Peyer's patch (tissue), 4 donors: ENCODE data around the gene ASCC3. TPM values are rescaled to one million over a fixed set of nuclear protein-coding genes. Genes with fewer than 3 reads are reported as not detected.

ENCODE experiments used
- DNase-seq, 3 donors: peaks; one replicate each; pipeline ENCODE4 v3.0.0-alpha.2; 2017 to 2019
- H3K27ac ChIP-seq, 4 donors: fragments of 200-600 bp; sonication (generic); one replicate each; pipeline ENCODE4 v1.5.1; 2016 to 2019
- H3K27me3 ChIP-seq, 2 donors: fragments of 200-600 bp; sonication (generic); one replicate each; pipeline ENCODE4 v1.5.1; 2019
- H3K36me3 ChIP-seq, 3 donors: fragments of 200-600 bp; sonication (generic); one replicate each; pipeline ENCODE4 v1.5.1; 2016 to 2019
- H3K4me1 ChIP-seq, 4 donors: fragments of 200-600 bp; sonication (generic); one replicate each; pipeline ENCODE4 v1.5.1; 2016 to 2019
- H3K4me3 ChIP-seq, 4 donors: fragments of 200-600 bp; sonication (generic); 1 replicate in 3 of 4; 2 replicates in 1 of 4; pipeline ENCODE4 v1.5.1; 2016 to 2019; ENCODE audit warnings: mild to moderate bottlenecking in 1 of 4
- H3K9me3 ChIP-seq, 4 donors: fragments of 200-600 bp; sonication (generic); one replicate each; pipeline ENCODE4 v1.5.1; 2016 to 2019; ENCODE audit warnings: mild to moderate bottlenecking in 1 of 4
- POLR2A ChIP-seq, 2 donors: fragments of 450-650 bp; IDR thresholded peaks; one replicate each; pipeline ENCODE4 v1.5.1; 2017; ENCODE audit warnings: antibody characterized with exemption in 2 of 2, mild to moderate bottlenecking in 2 of 2, moderate library complexity in 2 of 2
- total RNA-seq, 4 donors: library from RNA; depleted of rRNA; stranded (reverse); fragments of >200 nt; gene quantifications; one replicate each; pipeline ENCODE4 v1.1.0, GENCODE V29; 2016
- TF ChIP-seq, protein P1 (sequence below), 6 experiments: fragments of 450-650 bp in 4 of 6; fragments of 200-600 bp in 2 of 6; sonication (generic) in 1 of 6; IDR thresholded peaks; one replicate each; pipeline ENCODE4 v1.5.1; 2017 to 2019; ENCODE audit warnings: antibody characterized with exemption in 6 of 6, mild to moderate bottlenecking in 3 of 6, moderate library complexity in 1 of 6

ASCC3 gene
- total RNA-seq, 4 donors from 2014 or later: 21.1 to 69.3 (median 40.6) TPM

DNA sequence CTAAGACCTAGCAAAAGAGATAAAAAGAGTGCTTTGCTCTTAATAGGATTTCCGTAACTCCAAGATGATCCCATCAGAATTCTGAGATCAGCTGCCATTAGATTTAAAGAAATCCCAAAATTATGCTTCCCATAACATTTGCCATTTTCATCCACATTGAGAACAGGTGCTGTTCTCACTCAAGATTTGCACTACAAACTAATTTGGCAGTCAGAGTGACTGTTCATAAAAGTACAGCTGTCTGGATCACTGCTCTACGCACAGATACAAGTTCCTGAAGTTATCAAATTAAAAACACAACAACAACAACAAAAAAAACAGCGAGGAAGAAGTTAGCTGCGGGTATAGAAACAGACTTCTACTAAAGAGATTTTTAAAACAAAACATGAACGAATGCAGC lies 58.1 kb downstream of the ASCC3 start:
- H3K36me3 ChIP-seq: no peaks in the 10 kb centered on the region
- H3K9me3 ChIP-seq: no peaks in the 10 kb centered on the region
- no peak for DNase-seq
- no peak overlapping the region for H3K4me3 ChIP-seq
- no peaks in the 10 kb centered on the region for H3K4me1 ChIP-seq
- TF ChIP-seq POLR2A (IDR thresholded peaks at IDR 0.05): no peak
- TF ChIP-seq, protein P1, sequence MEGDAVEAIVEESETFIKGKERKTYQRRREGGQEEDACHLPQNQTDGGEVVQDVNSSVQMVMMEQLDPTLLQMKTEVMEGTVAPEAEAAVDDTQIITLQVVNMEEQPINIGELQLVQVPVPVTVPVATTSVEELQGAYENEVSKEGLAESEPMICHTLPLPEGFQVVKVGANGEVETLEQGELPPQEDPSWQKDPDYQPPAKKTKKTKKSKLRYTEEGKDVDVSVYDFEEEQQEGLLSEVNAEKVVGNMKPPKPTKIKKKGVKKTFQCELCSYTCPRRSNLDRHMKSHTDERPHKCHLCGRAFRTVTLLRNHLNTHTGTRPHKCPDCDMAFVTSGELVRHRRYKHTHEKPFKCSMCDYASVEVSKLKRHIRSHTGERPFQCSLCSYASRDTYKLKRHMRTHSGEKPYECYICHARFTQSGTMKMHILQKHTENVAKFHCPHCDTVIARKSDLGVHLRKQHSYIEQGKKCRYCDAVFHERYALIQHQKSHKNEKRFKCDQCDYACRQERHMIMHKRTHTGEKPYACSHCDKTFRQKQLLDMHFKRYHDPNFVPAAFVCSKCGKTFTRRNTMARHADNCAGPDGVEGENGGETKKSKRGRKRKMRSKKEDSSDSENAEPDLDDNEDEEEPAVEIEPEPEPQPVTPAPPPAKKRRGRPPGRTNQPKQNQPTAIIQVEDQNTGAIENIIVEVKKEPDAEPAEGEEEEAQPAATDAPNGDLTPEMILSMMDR (IDR thresholded peaks at IDR 0.05): no peak
- no peak overlapping the region for H3K27ac ChIP-seq
- no peaks in the 10 kb centered on the region for H3K27me3 ChIP-seq

DNA sequence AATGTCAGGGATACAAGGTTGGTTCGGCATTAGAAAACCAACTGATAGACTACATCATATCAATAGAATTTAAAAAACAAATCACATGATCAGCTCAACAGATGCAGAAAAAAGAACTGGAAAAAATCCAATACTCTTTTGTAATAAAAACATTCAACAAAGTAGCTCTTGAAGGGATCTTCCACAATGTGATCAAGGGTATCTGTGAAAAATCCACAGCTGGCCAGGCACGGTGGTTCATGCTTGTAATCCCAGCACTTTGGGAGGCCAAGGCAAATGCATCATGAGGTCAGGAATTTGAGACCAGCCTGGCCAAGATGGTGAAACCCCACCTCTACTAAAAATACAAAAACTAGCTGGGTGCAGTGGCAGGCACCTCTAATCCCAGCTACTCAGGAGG lies 63.1 kb downstream of the ASCC3 start:
- no peak overlapping the region for H3K27ac ChIP-seq
- H3K4me3 ChIP-seq: no peak overlapping the region
- TF ChIP-seq, protein P1 (IDR thresholded peaks at IDR 0.05): no peak
- no peak for TF ChIP-seq POLR2A (IDR thresholded peaks at IDR 0.05)
- no peak for DNase-seq
- no peaks in the 10 kb centered on the region for H3K36me3 ChIP-seq
- no peaks in the 10 kb centered on the region for H3K4me1 ChIP-seq
- H3K27me3 ChIP-seq: no peaks in the 10 kb centered on the region
- no peaks in the 10 kb centered on the region for H3K9me3 ChIP-seq

DNA sequence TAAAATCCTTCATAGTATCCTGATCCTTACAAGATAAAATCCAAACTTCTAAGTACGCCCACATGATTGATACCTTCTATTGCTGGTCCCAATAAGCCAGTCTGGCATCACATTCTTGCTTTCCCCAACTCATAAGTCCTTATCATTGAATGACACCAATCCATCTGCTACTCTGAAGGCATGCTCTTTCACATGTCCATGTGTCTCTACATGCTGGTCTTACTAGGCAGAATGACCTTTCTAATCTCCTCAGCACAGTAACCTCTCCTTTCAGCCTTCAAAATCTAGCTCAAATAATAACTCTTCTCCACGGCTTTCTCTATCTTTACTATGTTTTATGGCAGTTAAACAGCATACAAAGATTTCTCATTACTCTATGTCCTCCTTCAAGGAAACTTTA lies 71.1 kb downstream of the ASCC3 start:
- no peak for DNase-seq
- Histone ChIP-seq H3K9me3 (no peaks in the 10 kb centered on the region), H3K4me3 (no peak overlapping the region), H3K27me3 (no peaks in the 10 kb centered on the region), H3K4me1 (no peaks in the 10 kb centered on the region), H3K36me3 (peaks cover 0 to 7% (median 0%) of the 10 kb centered on the region in 3 donors), H3K27ac (no peak overlapping the region)
- no peak for TF ChIP-seq POLR2A (IDR thresholded peaks at IDR 0.05)
- TF ChIP-seq, protein P1 (IDR thresholded peaks at IDR 0.05): no peak

DNA sequence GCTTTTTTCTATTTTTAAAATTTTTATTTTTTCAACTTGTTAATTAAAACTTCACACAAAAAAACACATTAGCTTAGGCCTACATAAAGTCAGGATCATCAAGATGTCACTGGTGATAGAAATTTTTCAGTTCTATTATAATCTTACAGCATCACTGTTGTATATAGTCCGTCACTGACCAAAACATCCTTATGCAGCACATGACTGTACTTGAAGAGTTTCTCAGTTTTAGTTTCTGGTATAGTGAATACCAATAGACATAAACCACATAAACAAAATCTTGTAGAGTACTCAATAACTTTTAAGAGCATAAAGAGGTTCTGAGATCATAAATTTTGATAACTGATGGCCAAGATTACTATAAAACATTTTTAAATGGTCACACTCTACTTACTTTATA lies 71.8 kb downstream of the ASCC3 start:
- H3K4me3 ChIP-seq: no peak overlapping the region
- TF ChIP-seq, protein P1 (IDR thresholded peaks at IDR 0.05): no peak
- no peak for TF ChIP-seq POLR2A (IDR thresholded peaks at IDR 0.05)

DNA sequence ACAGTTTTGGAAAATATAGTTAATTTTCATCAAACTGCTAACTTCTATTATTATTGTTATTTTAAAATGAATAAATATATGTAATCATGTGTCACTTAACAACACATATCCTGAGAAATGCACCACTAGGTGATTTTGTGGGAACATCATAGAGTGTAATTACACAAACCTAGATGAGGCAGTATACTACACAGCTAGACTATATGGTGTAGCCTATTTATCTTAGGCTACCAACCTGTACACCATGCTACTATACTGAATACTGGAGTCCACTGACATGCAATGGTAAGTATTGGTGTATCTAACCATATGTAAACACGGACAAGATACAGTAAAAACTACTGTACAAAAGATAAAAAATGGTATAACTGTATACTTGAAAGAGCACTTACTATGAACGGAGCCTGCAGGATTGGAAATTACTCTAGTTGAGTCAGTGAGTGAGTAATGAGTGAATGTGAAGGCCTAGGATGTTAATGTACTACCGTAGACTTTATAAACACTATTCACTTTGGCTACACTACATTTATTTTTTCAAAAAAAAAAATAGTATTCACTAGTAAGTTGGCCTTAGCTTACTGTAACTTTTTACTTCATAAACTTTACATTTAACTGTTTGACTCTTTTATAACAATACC lies 72.4 kb downstream of the ASCC3 start:
- Histone ChIP-seq H3K4me1 (no peaks in the 10 kb centered on the region), H3K9me3 (no peaks in the 10 kb centered on the region), H3K36me3 (peaks cover 0 to 9% (median 0%) of the 10 kb centered on the region in 3 donors), H3K4me3 (no peak overlapping the region), H3K27ac (no peak overlapping the region), H3K27me3 (no peaks in the 10 kb centered on the region)
- TF ChIP-seq, protein P1 (IDR thresholded peaks at IDR 0.05): no peak
- no peak for TF ChIP-seq POLR2A (IDR thresholded peaks at IDR 0.05)
- no peak for DNase-seq

More for the DNA sequence above, 71.8 kb downstream of the ASCC3 start:
- H3K9me3 ChIP-seq: no peaks in the 10 kb centered on the region
- H3K4me1 ChIP-seq: no peaks in the 10 kb centered on the region
- no peak for DNase-seq
- H3K36me3 ChIP-seq: peaks cover 0 to 9% (median 0%) of the 10 kb centered on the region in 3 donors
- H3K27me3 ChIP-seq: no peaks in the 10 kb centered on the region
- H3K27ac ChIP-seq: no peak overlapping the region
